HEK293T (cell line): ENCODE data around the gene CLDN19.

Experiments used
- ARNT ChIP-seq: fragments of 450-650 bp; IDR thresholded peaks from 2 replicates; pipeline ENCODE4 v1.6.1; 2017; ENCODE audit warnings: mild to moderate bottlenecking
- CTBP1 ChIP-seq: fragments of 450-650 bp; IDR thresholded peaks from 2 replicates; pipeline ENCODE4 v1.6.1; 2016; ENCODE audit warnings: borderline replicate concordance
- FOXA1 ChIP-seq: fragments of 450-650 bp; IDR thresholded peaks from 2 replicates; pipeline ENCODE4 v1.6.1; 2016; ENCODE audit warnings: mild to moderate bottlenecking
- FOXM1 ChIP-seq: fragments of 450-650 bp; IDR thresholded peaks from 2 replicates; pipeline ENCODE4 v1.6.1; 2017; ENCODE audit warnings: mild to moderate bottlenecking, borderline replicate concordance
- HDGF ChIP-seq: fragments of 450-650 bp; IDR thresholded peaks from 2 replicates; pipeline ENCODE4 v1.6.1; 2017; ENCODE audit warnings: antibody characterized with exemption, borderline replicate concordance
- NFRKB ChIP-seq: fragments of 450-650 bp; IDR thresholded peaks from 2 replicates; pipeline ENCODE4 v1.6.1; 2016; ENCODE audit warnings: mild to moderate bottlenecking, moderate library complexity
- SP1 ChIP-seq: fragments of 450-650 bp; IDR thresholded peaks from 2 replicates; pipeline ENCODE4 v1.6.1; 2017
- SUZ12 ChIP-seq: fragments of 450-650 bp; IDR thresholded peaks from 2 replicates; pipeline ENCODE4 v1.6.1; 2016; ENCODE audit warnings: mild to moderate bottlenecking
- TARDBP ChIP-seq: fragments of 450-650 bp; IDR thresholded peaks from 2 replicates; pipeline ENCODE4 v1.6.1; 2016

GRCh38 chr1:42766741-42767509, 26.9 kb upstream of the CLDN19 start, which contains the start of the genes C1orf50 and P3H1:
- TF ChIP-seq NFRKB (no peak), ARNT (no peak), SUZ12 (no peak), FOXA1 (no peak), SP1 (no peak), FOXM1 (no peak), TARDBP (no peak), HDGF (0 out of 2 replicates have a peak, but pooled peaks have one; percentile 74), CTBP1 (no peak)
